ENCODE data around the gene KLHL29.

The KLHL29 gene

DNA sequence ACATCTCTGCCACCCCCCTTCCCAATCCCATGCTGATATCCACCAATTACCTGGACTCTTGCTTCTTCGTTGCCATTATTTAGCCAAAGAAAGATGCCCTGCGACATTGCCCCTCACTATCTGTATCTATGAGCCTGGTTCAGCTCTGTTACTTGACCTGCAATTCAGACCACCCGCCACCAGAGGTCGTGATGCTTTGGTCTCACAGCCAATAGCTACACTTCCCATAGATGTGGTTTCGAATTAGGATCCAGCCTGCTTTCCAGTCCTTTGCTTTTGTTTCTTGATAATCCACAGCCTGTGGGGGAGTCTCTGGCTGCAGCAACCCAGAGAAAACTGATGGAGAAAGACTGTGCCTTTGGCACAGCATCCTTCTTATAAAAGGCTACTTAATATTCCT is 239.4 kb downstream of the KLHL29 start:
- Histone ChIP-seq H3K27me3 (ENCODE audit: insufficient read depth, low read length, poor library complexity) (no peaks in the 10 kb centered on the region), H4K20me1 (ENCODE audit: insufficient read depth, low read length) (no peaks in the 10 kb centered on the region), H3K4me1 (ENCODE audit: insufficient read depth, low read length) (no peaks in the 10 kb centered on the region), H3K9me3 (ENCODE audit: insufficient read depth, low read length, severe bottlenecking) (peaks cover 4% of the 10 kb centered on the region), H3K4me3 (ENCODE audit: low read depth in 1 of 2, low read length in 2 of 2) (no peak overlapping the region), H3K79me2 (ENCODE audit: insufficient read depth, low read length) (no peaks in the 10 kb centered on the region), H3K36me3 (ENCODE audit: insufficient read depth, low read length) (no peaks in the 10 kb centered on the region), H3K27ac (ENCODE audit: low read length) (no peak overlapping the region), H3K4me2 (ENCODE audit: insufficient read depth, low read length) (no peak overlapping the region), H3K9ac (ENCODE audit: low read depth, low read length) (no peak overlapping the region), H2AFZ (ENCODE audit: low read depth, low read length) (no peak overlapping the region)
- TF ChIP-seq, protein P1, sequence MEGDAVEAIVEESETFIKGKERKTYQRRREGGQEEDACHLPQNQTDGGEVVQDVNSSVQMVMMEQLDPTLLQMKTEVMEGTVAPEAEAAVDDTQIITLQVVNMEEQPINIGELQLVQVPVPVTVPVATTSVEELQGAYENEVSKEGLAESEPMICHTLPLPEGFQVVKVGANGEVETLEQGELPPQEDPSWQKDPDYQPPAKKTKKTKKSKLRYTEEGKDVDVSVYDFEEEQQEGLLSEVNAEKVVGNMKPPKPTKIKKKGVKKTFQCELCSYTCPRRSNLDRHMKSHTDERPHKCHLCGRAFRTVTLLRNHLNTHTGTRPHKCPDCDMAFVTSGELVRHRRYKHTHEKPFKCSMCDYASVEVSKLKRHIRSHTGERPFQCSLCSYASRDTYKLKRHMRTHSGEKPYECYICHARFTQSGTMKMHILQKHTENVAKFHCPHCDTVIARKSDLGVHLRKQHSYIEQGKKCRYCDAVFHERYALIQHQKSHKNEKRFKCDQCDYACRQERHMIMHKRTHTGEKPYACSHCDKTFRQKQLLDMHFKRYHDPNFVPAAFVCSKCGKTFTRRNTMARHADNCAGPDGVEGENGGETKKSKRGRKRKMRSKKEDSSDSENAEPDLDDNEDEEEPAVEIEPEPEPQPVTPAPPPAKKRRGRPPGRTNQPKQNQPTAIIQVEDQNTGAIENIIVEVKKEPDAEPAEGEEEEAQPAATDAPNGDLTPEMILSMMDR (IDR thresholded peaks at IDR 0.05; ENCODE audit: borderline replicate concordance, extremely low read depth, low read length, poor library complexity, severe bottlenecking), result peak; percentile 67
- no peak for TF ChIP-seq EZH2 (IDR thresholded peaks at IDR 0.05; ENCODE audit: borderline replicate concordance, low read depth, low read length, severe bottlenecking)
- ATAC-seq (ENCODE audit: insufficient read depth, low read depth) (peak; percentile 56; the same call in 2 of the 3 replicates), DNase-seq (peak; percentile 38)

DNA sequence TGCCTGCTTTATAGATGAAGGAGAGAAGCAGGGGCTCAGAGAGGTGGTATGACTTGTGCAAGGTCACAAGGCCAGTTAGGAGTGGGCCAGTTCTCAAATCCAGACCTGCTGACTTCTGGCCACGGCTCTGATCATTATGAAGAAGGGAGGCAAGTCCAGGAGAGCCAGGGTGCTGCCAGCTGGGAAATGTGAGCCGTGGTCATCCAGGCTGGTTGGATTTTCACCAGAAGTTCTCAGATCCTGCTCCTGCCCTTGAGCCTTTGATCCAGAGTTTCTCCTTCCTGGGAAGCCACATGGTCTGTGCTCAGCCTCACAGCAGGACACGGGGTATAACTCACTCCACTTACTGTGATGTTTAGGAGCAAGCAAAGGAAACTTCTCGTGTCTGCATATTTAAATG is 239.9 kb downstream of the KLHL29 start:
- H3K9me3 ChIP-seq (ENCODE audit: insufficient read depth, low read length, severe bottlenecking), result peaks cover 4% of the 10 kb centered on the region
- H4K20me1 ChIP-seq (ENCODE audit: insufficient read depth, low read length), result no peaks in the 10 kb centered on the region
- no peak for DNase-seq
- no peak overlapping the region for H3K4me2 ChIP-seq (ENCODE audit: insufficient read depth, low read length)
- no peak for ATAC-seq (ENCODE audit: insufficient read depth, low read depth)
- H3K36me3 ChIP-seq (ENCODE audit: insufficient read depth, low read length), result no peaks in the 10 kb centered on the region
- no peaks in the 10 kb centered on the region for H3K4me1 ChIP-seq (ENCODE audit: insufficient read depth, low read length)
- no peak for TF ChIP-seq EZH2 (IDR thresholded peaks at IDR 0.05; ENCODE audit: borderline replicate concordance, low read depth, low read length, severe bottlenecking)
- TF ChIP-seq, protein P1 (IDR thresholded peaks at IDR 0.05; ENCODE audit: borderline replicate concordance, extremely low read depth, low read length, poor library complexity, severe bottlenecking), result no peak
- H3K9ac ChIP-seq (ENCODE audit: low read depth, low read length), result no peak overlapping the region
- no peak overlapping the region for H3K27ac ChIP-seq (ENCODE audit: low read length)
- no peak overlapping the region for H3K4me3 ChIP-seq (ENCODE audit: low read depth in 1 of 2, low read length in 2 of 2)
- no peaks in the 10 kb centered on the region for H3K79me2 ChIP-seq (ENCODE audit: insufficient read depth, low read length)
- no peaks in the 10 kb centered on the region for H3K27me3 ChIP-seq (ENCODE audit: insufficient read depth, low read length, poor library complexity)
- no peak overlapping the region for H2AFZ ChIP-seq (ENCODE audit: low read depth, low read length)

DNA sequence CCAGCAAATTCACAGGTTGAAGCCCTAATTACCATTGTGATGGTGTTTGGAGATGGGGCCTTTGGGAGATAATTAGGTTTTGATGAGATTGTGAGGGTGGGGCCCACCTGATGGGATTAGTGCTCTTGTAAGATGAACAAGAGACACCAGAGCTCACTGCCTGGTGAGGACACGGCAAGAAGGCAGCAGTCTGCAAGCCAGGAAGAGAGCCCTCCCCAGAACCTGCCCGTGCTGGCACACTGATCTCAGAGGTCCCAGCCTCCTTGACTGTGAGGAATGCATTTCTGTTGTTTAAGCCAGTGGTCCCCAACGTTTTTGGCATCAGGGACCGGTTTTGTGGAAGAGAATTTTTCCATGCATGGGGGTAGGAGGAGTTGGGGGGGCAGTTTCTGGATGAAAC is 240.7 kb downstream of the KLHL29 start:
- ATAC-seq (ENCODE audit: insufficient read depth, low read depth) (no peak), DNase-seq (no peak)
- Histone ChIP-seq H3K4me3 (ENCODE audit: low read depth in 1 of 2, low read length in 2 of 2) (no peak overlapping the region), H3K9ac (ENCODE audit: low read depth, low read length) (no peak overlapping the region), H4K20me1 (ENCODE audit: insufficient read depth, low read length) (no peaks in the 10 kb centered on the region), H2AFZ (ENCODE audit: low read depth, low read length) (no peak overlapping the region), H3K9me3 (ENCODE audit: insufficient read depth, low read length, severe bottlenecking) (peaks cover 4% of the 10 kb centered on the region), H3K79me2 (ENCODE audit: insufficient read depth, low read length) (no peaks in the 10 kb centered on the region), H3K4me1 (ENCODE audit: insufficient read depth, low read length) (no peaks in the 10 kb centered on the region), H3K36me3 (ENCODE audit: insufficient read depth, low read length) (no peaks in the 10 kb centered on the region), H3K4me2 (ENCODE audit: insufficient read depth, low read length) (no peak overlapping the region), H3K27ac (ENCODE audit: low read length) (no peak overlapping the region), H3K27me3 (ENCODE audit: insufficient read depth, low read length, poor library complexity) (no peaks in the 10 kb centered on the region)
- TF ChIP-seq, protein P1 (IDR thresholded peaks at IDR 0.05; ENCODE audit: borderline replicate concordance, extremely low read depth, low read length, poor library complexity, severe bottlenecking), result no peak

DNA sequence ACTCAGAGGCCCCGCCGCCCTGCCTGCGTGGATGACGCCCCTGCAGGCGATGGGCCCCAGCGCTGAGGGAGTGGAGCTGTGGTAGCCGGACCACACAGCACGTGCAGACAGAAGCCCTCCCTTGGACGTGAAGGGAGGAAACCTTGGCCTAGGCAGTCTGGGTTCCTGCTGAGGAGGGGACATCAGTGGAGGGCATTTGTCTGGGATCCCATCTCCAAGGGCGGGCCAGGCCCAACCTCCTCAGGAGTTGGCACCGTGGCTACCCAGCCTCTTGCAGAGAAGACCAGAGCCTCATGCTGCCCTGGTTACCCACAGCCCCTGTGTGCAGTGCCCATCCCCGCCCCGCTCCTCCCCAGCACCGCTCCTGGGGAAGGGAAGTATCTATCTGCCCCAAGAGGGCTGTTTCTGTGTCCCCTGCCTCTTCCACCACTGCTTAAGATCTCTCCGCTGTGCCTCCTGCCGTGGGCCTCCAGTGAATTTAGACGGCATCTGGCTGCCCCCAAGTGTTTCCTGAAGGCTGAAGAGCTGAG is 241.8 kb downstream of the KLHL29 start:
- Histone ChIP-seq H3K9ac (ENCODE audit: low read depth, low read length) (no peak overlapping the region), H3K36me3 (ENCODE audit: insufficient read depth, low read length) (no peaks in the 10 kb centered on the region), H3K27me3 (ENCODE audit: insufficient read depth, low read length, poor library complexity) (no peaks in the 10 kb centered on the region), H2AFZ (ENCODE audit: low read depth, low read length) (no peak overlapping the region), H3K4me1 (ENCODE audit: insufficient read depth, low read length) (no peaks in the 10 kb centered on the region), H3K79me2 (ENCODE audit: insufficient read depth, low read length) (no peaks in the 10 kb centered on the region), H3K4me2 (ENCODE audit: insufficient read depth, low read length) (no peak overlapping the region), H3K4me3 (ENCODE audit: low read depth in 1 of 2, low read length in 2 of 2) (no peak overlapping the region), H4K20me1 (ENCODE audit: insufficient read depth, low read length) (no peaks in the 10 kb centered on the region), H3K27ac (ENCODE audit: low read length) (no peak overlapping the region), H3K9me3 (ENCODE audit: insufficient read depth, low read length, severe bottlenecking) (peaks cover 4% of the 10 kb centered on the region)
- no peak for TF ChIP-seq EZH2 (IDR thresholded peaks at IDR 0.05; ENCODE audit: borderline replicate concordance, low read depth, low read length, severe bottlenecking)
- TF ChIP-seq, protein P1 (IDR thresholded peaks at IDR 0.05; ENCODE audit: borderline replicate concordance, extremely low read depth, low read length, poor library complexity, severe bottlenecking), result no peak
- ATAC-seq (ENCODE audit: insufficient read depth, low read depth) (no peak), DNase-seq (no peak)

Data from DND-41 (cell line).